HK-2 (cell line): ENCODE data around the gene CFAP74.

Source experiments
- DNase-seq: peaks from one replicate; pipeline ENCODE4 v3.0.0-alpha.2; 2018; ENCODE audit not compliant: unreplicated experiment

The CFAP74 gene

DNA sequence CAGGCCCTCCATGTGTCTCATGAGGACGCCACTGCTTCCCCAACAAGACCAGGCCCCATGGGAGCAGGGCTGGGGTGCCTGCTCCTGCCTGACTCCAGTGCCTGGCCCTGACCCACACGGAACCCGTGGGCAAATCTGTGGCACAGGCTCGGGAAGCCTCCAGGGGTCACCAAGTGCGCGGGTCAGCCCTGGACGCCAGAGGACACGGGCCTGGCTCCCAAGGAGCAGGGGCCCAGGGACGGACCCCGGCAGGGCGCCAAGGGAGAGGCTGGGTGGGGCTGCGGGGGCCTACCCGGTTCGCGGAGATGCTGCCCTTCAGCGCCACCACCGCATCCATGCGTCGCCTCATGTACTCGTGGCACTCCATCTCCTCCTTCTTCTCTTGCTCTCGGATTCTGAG is 31.9 kb downstream of the CFAP74 start:
- no peak for DNase-seq

DNA sequence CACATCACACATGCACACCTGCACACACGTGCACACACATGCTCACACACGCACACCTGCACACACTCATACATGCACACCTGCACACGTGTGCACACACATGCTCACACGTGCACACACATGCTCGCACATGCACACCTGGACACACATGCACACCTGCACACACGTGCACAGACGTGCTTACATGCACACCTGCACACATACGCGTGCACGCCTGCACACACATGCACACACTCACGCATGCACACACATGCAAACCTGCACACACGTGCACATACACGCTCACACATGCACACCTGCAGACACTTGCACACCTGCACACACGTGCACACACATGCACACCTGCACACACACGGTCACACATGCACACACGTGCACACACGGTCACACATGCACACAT is 32.6 kb downstream of the CFAP74 start:
- DNase-seq, result no peak

DNA sequence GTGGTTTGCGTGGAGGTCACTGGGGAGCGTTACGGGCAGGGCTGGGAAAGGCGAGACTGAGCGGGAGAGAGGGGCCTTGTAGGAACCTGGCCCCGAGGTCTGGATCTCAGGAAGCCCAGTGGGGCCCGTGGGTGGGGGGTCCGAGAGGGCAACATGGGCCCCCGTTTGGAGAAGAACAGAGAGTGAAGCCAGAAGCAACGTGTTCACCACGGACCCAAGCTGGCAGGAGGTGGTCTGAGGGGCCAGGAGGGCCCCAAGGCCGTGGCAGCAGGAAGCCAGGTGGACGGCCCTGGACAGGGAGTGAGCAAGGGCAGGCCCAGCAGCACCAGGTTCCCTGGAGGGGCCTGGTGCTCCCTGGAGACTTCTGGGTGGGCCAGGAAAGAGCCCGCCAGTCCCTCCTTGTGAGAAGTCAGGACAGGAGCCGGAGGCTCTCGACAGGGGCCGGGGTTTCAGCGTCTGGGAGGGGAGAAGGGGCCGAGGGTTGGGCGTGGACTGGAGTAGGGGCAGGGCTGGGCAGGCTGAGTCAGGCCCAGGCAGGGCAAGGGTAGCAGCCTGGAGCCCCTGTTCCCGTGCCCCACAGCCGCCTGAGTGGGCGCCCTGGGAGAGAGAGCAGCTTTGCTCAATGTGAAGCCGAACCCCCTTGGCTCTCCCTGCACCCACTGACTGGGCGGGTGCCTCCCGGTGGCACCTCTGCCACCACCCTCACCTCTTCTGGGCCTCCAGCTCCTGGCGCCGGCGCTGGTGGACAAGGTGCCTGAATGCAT is 33.5 kb downstream of the CFAP74 start:
- no peak for DNase-seq

DNA sequence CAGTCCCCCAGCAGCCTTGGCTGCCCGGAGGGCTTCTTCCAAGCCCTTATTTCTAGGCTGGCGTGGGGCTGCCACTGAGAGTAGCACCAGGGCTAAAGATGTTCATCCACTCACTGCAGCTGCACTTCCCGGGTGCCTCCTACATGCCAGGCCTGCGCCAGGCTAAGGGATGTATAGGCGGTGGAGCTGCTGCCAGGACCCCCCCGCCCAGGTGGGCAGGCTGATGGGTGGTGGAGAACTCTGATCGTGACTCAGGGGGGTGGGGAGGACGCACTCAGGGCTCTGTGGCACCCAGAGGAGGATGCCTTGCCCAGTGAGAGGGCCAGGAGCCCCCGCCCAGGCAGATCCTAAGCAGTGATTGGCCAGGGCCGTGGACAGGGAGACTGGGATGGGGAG is 34.1 kb downstream of the CFAP74 start:
- DNase-seq, result no peak

DNA sequence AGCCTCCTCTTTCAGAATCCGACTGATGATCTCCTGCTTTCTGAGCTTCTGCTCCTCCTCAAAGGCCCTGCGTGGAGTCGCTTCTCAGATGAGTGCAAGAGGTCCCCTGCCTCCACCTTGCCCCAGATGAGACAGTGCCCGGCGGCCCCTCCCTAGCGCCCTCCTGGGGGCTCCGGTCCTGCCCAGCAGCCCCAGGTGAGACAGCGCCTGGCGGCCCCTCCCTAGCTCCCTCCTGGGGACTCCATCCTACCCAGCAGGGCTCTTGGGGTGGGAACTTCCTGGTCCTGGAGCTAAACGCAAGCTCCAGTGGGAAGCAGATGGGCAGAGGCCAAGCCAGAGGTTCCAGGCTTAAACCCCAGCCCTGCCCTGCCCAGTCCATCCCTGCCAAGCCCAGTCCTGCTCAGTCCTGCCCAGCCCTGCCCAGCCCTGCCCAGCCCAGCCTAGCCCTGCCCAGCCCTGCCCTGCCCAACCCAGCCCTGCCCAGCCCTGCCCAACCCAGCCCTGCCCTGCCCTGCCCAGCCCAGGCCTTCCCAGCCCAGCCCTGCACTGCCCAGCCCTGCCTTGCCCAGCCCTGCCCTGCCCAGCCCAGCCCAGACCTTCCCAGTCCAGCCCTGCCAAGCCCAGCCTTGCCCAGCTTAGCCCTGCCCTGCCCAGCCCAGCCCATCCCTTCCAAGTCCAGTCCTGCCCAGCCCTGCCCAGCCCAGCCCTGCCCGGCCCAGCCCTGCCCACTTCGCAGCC is 34.6 kb downstream of the CFAP74 start:
- no peak for DNase-seq

DNA sequence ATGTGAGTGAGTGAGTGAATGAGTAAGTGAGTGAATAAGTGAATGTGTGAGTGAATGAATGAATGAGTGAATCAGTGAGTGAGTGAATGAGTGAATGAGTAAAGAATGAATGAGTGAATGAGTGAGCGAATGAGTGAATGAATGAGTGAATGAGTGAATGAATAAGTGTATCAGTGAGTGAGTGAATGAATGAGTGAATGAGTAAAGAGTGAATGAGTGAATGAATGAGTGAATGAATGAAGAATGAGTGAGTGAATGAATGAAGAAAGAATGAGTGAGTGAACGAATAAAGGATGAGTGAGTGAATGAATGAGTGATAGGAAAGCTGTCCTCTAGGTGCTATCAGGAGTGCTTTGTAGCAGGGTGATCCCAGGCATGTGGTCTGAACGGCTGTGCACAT is 35.7 kb downstream of the CFAP74 start:
- no peak for DNase-seq

DNA sequence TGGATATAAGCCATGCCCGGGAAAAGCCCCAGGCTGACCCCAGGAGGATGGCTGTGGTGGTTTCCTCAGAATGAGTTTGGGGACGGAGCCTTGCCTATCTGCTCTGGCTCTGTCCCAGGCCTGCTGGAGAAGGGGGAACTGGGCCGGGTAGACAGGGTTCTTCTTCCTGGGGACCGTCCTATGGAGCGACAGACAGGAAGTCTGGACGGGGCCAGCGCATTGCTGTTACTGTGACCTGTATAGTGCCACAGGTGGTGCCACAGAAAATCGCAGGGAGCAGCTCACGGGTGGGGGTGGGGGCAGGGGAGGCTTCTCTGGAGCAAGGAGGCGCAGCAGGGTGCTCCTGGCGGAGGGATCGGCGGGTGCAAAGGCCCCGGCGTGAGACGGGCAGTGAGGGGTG is 36.4 kb downstream of the CFAP74 start:
- DNase-seq, result no peak

DNA sequence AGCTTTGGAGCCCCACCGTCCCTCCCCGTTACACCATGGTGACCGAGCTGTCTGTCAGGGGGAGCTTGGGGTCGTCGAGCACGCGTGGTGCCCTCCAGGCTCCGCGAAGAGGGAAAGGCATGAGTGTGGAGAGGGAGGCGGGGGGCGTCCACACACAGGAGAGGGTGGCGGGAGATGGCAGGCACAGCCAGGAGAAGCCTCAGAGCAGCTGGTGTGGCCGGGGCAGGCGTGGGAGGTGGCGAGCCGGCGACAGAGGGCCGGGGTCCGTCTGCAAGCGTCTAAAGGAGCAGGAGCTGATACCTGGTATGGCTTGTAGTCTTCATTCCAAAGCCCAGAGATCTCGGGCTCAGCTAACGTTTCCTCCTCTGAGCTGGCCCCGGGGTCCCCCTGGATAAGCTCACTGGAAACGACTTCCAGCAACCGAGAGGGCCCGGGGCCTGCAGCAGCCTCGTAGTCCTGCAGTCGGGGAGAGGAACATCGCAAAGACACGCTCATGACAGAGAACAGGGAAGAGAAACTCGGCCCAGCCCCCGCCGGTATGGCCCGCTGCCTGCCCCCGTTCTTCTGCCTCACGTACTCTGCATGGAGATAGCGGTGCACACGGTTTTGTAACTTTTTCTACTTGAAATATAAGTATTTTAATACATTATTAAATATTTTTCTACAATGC is 37.4 kb downstream of the CFAP74 start:
- DNase-seq, result no peak

DNA sequence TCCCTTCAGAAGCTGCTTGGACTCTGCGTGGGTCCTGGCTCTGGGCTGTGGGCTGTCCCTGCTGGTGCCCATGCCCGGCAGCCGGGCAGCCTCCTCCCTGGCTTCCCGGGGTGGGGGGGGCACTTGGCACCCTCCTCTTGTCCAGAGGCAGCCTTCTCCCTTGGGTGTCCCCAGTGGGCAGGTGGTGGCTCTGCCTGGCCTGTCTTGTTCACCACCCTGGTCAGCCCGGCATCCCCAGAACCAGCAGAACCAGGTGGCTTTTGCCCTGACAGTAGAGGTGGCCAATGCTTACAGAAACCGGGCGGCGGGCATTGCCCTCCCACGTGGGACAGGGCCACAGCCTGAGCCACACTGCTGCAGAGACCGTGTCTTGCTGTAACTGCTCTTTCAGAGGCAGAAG is 38.0 kb downstream of the CFAP74 start:
- no peak for DNase-seq

DNA sequence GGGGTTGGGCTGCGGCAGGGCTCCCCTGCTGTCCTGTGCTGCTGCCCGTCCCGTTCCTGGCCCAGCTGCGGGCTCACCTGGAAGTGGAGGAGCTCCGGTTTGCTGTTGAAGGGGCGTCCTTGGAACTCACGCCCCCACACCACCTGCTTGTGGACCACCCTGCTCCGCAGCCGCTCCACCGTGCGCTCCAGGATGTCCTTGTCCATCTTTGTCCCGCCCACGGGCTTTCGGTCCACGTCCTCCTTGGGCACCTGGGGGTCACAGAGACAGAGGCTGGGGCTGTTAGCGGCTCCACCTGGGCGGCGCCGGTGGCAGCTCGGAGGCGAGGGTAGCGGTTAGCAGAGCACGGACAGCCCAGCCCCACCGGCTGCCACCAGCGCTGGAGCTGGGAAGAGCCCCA is 38.8 kb downstream of the CFAP74 start:
- no peak for DNase-seq

DNA sequence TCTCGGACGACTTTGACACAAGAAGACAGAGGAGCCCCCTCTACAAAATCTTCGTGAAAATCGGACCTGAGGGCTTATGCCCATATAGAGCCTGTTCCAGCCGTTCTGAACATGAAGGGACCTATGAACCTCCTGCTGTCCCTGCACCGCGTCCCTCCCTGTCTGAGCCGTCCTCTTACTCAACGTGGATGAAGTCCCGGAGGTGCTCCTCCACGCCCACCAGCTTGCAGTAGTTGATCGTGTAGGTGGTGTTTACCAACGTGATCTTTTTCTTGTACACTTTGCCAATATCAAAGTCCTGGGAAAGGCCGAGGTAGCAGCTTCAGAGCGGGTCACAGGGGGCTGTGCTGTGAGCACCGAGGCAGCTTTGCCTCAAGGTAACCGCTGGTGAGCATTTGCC is 40.0 kb downstream of the CFAP74 start:
- no peak for DNase-seq

DNA sequence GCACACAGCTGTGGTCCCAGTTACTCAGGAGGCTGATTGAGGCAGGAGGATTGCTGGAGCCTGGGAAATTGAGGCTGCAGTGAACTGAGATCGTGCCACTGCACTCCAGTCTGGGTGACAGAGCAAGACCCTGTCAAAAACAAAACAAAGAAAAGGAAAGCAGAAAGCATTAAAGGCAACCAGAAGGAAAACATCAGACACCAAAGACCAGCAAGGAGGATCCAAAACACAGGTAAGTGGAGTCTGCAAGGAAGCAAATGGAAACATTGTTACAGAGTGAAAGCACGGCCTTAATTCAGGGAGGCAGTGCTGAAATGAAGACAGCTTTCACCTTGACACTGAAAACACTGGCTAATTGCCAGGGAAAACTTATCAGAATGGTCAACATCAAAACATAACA is 40.8 kb downstream of the CFAP74 start:
- DNase-seq, result no peak

DNA sequence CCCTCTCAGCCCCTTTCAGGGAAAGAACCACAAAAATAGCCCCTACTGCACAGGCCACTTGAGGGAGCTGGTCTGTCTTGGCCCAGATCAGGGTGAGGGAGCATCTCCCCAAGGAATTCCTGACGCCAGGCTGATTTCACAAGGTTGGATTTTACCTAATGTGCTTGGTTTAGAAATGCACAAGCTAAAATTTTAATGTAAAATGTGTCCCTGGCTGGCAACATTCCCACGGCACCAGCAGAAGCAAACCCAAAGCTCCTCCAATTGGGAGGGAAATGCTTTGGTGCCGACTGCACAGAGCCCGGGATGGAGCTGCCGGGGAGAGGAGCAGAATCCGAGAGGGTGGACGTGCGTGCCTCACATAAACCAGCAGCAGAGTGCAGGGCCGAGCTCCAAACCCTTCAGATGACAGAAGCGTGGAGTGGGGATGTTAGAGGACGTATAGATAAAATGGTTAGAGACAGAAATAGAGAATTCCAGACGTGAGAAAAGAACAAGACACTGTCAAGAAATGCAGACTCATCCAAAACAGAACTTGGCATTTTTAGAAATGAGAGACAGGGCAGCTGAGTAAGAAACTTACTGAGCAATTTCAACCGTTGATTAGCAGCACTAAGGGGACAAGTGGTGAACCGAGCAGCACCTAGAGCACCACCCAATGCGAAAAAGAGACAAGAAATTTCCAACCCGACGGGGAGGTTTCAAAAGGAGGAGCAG is 42.9 kb downstream of the CFAP74 start:
- no peak for DNase-seq

DNA sequence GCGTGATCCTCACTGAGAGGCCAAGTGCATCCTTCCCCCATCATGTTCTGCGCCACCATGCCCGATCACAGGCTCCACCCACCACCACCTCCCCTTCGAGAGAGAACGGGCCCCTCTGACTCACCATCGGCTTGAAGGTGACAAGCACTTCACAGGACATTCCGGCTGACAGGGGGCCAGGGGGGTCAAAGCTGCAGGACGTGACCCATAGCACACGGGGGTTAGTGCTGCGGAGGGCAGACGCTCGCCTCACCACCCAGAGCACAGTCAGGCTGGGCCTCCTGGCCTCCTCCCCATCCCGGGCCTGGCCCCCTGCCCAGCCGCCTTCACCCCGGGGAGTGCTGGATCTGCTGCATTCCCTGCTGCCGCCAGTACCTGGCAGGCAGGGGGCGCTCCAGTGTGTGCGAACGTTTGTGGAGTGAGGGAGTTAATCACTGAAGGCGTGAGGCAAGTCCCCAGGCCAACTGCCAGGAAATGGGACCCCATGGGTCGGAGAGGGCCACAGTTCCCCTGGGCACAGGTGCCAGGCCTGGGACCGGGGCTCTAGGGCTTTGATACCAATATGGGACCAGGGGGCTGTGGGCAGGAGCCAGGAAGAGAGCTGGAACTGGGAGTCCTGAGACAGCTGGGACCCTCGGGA is 43.6 kb downstream of the CFAP74 start:
- peak; percentile 92 for DNase-seq

DNA sequence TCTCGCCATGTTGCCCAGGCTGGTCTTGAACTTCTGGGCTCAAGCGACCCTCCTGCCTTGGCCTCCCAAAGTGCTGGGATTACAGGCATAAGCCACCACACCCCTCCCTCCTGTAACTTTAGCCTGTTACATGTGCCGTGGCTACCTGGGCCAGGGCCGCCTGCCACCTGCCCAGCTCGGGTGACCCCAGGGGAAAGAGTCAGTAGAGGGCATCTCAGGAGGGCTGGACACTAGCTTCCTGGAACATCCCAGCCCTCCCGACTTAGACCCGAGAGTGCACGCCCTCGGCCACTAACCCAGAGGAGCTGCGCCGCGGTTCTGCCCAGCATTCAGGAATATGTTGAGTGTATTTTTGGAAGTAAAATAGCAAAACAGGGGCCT is 44.1 kb downstream of the CFAP74 start:
- DNase-seq, result no peak

DNA sequence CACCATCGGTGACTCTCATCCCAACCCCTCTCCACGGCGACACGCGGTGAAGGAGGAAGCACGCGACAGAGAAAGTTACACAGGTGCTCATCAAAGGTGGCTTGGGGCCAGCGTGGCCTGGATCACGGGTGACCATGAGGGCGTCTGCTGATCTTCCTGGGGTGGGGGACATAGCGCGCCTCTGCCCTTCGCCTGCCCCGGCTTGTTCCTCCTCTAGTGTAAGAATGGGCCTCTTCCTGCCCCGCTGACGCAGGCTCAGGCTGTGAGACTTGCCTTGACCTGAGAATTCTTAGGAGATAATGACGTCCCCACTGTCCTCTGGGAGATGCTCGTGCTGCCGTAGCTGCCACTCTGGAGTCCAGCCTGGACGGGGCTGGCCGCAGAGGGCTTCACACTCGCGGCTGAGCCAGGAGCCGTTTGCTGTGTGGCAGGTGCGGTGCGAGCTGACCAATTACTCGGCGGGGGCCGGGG is 45.5 kb downstream of the CFAP74 start:
- DNase-seq, result no peak

DNA sequence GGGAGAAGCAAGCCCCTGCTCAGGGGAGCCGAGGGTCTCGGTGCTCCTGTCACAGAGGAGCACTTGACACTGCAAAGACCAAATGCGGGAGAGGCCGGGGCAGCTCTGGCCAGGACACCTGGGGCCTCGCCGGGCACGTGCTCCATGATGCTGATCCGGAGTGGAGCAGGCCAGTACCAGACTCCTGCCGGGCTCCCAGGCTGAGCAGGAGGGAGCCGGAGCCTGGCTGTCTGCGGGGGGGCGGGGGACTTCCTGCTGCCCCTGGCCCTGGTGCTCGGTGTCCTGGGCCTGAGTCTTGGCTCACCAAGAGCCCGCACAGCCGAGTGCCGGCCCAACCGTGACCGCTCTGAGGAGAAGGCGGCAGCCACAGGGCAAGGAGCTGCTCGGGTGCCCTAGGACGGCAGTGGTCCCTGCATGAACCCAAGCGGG is 46.0 kb downstream of the CFAP74 start:
- no peak for DNase-seq

DNA sequence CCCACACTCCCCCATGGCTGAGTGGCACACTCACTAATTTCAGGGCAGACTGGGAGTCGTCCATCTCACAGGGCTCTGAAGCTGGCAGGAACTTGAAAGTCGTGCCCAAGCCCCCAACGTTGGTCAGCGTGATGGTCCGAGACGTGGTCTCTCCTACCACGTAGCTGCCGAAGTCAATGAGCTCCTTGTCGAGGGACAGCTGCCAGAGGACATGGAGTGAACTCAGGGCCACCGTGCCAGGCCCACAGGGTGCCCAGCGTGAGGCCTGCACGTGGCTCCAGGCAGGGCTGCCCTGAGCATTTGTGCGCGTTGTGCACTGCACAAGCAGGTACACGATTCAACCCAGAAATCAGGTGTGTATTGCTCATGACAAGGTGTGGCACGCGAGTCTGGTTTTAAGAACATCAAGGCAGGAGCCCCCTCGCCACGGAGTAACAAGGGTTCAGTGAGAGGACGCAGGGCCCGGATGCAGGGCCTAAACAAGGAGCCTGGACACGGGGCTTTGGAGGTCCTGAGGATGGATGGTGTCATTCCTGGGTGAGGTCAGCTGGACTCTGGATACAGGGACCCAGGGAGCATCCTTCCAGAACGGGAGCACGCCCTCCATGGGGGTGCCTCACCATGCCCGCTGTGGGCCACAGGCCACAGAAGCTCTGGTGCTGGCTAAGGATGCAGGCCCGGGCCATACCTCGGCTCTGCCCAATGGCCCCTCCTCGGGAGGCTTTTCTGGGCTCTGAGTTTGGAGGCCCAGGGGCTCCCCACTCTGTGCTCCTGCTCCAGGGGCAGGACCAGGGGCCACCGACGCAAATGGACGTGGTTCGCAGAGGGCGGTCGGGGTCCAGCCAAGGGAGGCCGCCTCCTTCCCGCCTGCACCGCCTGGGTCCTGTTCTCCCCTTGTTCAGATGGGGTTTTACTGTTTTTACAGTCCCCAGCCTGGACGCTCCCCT is 46.7 kb downstream of the CFAP74 start:
- no peak for DNase-seq

DNA sequence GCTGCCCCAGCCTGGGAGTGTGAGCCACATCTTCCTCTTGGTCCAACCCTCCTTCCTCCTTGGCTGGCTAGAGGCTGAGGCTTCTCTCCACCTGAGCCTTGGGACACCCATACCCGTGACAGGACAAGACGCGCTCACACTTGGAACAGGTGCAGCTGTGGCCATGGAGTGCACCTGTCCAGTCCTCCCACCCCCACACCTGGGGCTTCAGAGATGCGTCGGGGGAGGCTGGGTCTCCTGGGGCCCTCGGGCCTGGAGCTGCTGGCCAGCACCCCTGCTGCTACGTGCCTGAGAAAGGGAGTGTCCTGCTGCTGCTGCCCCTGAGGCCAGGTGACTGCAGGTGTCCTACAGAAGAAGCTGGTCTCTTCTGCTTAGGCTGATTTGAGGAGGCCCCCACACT is 47.5 kb downstream of the CFAP74 start:
- DNase-seq, result no peak

DNA sequence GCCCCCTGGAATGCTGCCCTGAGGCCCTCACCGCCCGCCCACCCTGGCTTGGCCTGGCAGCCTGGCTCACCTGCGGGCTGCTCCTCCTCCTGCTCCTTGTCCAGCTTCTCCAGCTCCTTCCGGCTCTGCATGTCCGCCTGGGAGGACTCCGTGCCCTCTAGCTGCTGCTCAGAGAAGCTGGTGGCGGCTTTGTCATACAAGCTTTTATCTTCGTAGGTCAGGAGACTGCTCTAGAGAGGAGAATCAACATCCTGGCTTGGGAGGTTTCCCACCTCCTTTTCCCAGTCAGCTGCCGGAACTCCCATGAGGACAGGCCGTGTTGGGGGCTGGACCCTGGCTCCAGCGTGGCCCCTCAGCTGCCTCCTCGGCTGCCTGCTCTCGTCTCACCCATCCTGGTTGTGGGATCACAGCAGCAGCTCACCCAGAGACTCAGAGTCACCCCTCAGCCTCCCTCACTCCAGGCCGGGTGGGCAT is 47.9 kb downstream of the CFAP74 start:
- DNase-seq, result no peak
